Osteocyte (in vitro differentiated cells): ENCODE data around the gene NEK10. TPM values are rescaled to one million over a fixed set of nuclear protein-coding genes. Genes with fewer than 3 reads are reported as not detected.

Source experiments
- DNase-seq: peaks from one replicate; pipeline ENCODE4 v3.0.0; 2021; ENCODE audit warnings: mixed read lengths; ENCODE audit not compliant: unreplicated experiment; ENCODE audit errors: extremely low spot score
- H3K27ac Mint-ChIP-seq: one replicate; pipeline ENCODE4 v1.8.0; 2021; ENCODE audit warnings: mild to moderate bottlenecking, mixed read lengths; ENCODE audit not compliant: unreplicated experiment
- H3K27me3 Mint-ChIP-seq: one replicate; pipeline ENCODE4 v1.8.0; 2021; ENCODE audit warnings: mixed read lengths; ENCODE audit not compliant: unreplicated experiment
- H3K36me3 Mint-ChIP-seq: one replicate; pipeline ENCODE4 v1.8.0; 2021; ENCODE audit warnings: mixed read lengths; ENCODE audit not compliant: unreplicated experiment
- H3K4me1 Mint-ChIP-seq: one replicate; pipeline ENCODE4 v1.8.0; 2021; ENCODE audit warnings: mixed read lengths; ENCODE audit not compliant: unreplicated experiment
- H3K4me3 Mint-ChIP-seq: one replicate; pipeline ENCODE4 v1.8.0; 2021; ENCODE audit warnings: mild to moderate bottlenecking, moderate library complexity, mixed read lengths; ENCODE audit not compliant: unreplicated experiment
- H3K9me3 Mint-ChIP-seq: one replicate; pipeline ENCODE4 v1.8.0; 2021; ENCODE audit warnings: mixed read lengths; ENCODE audit not compliant: unreplicated experiment
- CTCF ChIP-seq: fragments of 200-600 bp; sonication (generic); IDR thresholded peaks from 2 replicates; pipeline ENCODE4 v1.5.0; 2021; ENCODE audit warnings: antibody characterized with exemption, mild to moderate bottlenecking, moderate library complexity
- total RNA-seq: library from RNA; stranded (reverse); gene quantifications from 2 replicates; pipeline ENCODE4 v1.2.1, GENCODE V29; 2021

The NEK10 gene
- total RNA-seq, 1 donor from 2014 or later = 6.8 TPM

- DNase-seq = no peak
- Mint-ChIP-seq H3K4me1 (peaks cover 23% of the 10 kb centered on the region), H3K36me3 (no peaks in the 10 kb centered on the region), H3K27me3 (no peaks in the 10 kb centered on the region), H3K27ac (no peak overlapping the region), H3K9me3 (peaks cover 4% of the 10 kb centered on the region), H3K4me3 (no peak overlapping the region)
- TF ChIP-seq CTCF = no peak
Observed at GRCh38 chr3:27160779-27161287, 208.3 kb downstream of the NEK10 start.

GRCh38 chr3:27160146-27160545, 209.0 kb downstream of the NEK10 start:
- H3K27ac Mint-ChIP-seq = no peak overlapping the region
- TF ChIP-seq CTCF = no peak
- no peak overlapping the region for H3K4me3 Mint-ChIP-seq
- no peaks in the 10 kb centered on the region for H3K27me3 Mint-ChIP-seq
- DNase-seq = no peak
- H3K9me3 Mint-ChIP-seq = peaks cover 8% of the 10 kb centered on the region
- peaks cover 2% of the 10 kb centered on the region for H3K36me3 Mint-ChIP-seq
- peaks cover 17% of the 10 kb centered on the region for H3K4me1 Mint-ChIP-seq

- Mint-ChIP-seq H3K27me3 (no peaks in the 10 kb centered on the region), H3K27ac (no peak overlapping the region), H3K4me3 (no peak overlapping the region), H3K36me3 (peaks cover 5% of the 10 kb centered on the region), H3K4me1 (peaks cover 4% of the 10 kb centered on the region), H3K9me3 (peaks cover 3% of the 10 kb centered on the region)
- DNase-seq = no peak
- no peak for TF ChIP-seq CTCF
Observed at GRCh38 chr3:27147215-27147614, 222.0 kb downstream of the NEK10 start.

- peaks cover 4% of the 10 kb centered on the region for H3K4me1 Mint-ChIP-seq
- H3K4me3 Mint-ChIP-seq = no peak overlapping the region
- H3K27ac Mint-ChIP-seq = no peak overlapping the region
- H3K27me3 Mint-ChIP-seq = no peaks in the 10 kb centered on the region
- TF ChIP-seq CTCF = no peak
- H3K9me3 Mint-ChIP-seq = peaks cover 6% of the 10 kb centered on the region
- peaks cover 5% of the 10 kb centered on the region for H3K36me3 Mint-ChIP-seq
- no peak for DNase-seq
Observed at GRCh38 chr3:27146786-27147185, 222.4 kb downstream of the NEK10 start.

- Mint-ChIP-seq H3K9me3 (peaks cover 11% of the 10 kb centered on the region), H3K27me3 (no peaks in the 10 kb centered on the region), H3K36me3 (peaks cover 10% of the 10 kb centered on the region), H3K27ac (no peak overlapping the region), H3K4me1 (peaks cover 4% of the 10 kb centered on the region), H3K4me3 (no peak overlapping the region)
- DNase-seq = no peak
- no peak for TF ChIP-seq CTCF
Observed at GRCh38 chr3:27145719-27146118, 223.5 kb downstream of the NEK10 start.
